Fibroblast of the aortic adventitia (primary cell): ENCODE results near the gene CEP72. TPM values are rescaled to one million over a fixed set of nuclear protein-coding genes. Genes with fewer than 3 reads are reported as not detected.

Experiments used
- DNase-seq: peaks from one replicate; pipeline ENCODE4 v3.0.0-alpha.2; 2010; ENCODE audit warnings: low read depth
- H3K4me3 ChIP-seq: 2 replicates; pipeline ENCODE4 v1.5.1; 2011; ENCODE audit warnings: low read depth, mild to moderate bottlenecking, control low read depth, low read length, moderate library complexity
- CTCF ChIP-seq: IDR thresholded peaks from 2 replicates; pipeline ENCODE4 v1.5.1; 2011; ENCODE audit warnings: mild to moderate bottlenecking, low read length, control low read depth, inconsistent platforms; ENCODE audit not compliant: insufficient read depth
- total RNA-seq: library from RNA; depleted of rRNA; stranded (reverse); fragments of >200 nt; gene quantifications from 2 replicates; pipeline ENCODE4 v1.2.3, GENCODE V29; 2012; ENCODE audit warnings: low replicate concordance

CEP72 gene
- total RNA-seq, 1 donor: 3.5 TPM

- DNase-seq: no peak
- no peak for TF ChIP-seq CTCF
- no peak overlapping the region for H3K4me3 ChIP-seq
Observed at GRCh38 chr5:620586-621180, 8.5 kb downstream of the CEP72 start.

- H3K4me3 ChIP-seq: no peak overlapping the region
- TF ChIP-seq CTCF: no peak
- DNase-seq: no peak
Observed at GRCh38 chr5:621341-621761, 9.2 kb downstream of the CEP72 start.

GRCh38 chr5:622359-622758 lies 10.2 kb downstream of the CEP72 start:
- TF ChIP-seq CTCF: no peak
- H3K4me3 ChIP-seq: no peak overlapping the region
- DNase-seq: no peak

GRCh38 chr5:622946-623522 lies 10.9 kb downstream of the CEP72 start:
- DNase-seq: no peak
- no peak for TF ChIP-seq CTCF

GRCh38 chr5:623531-623930 lies 11.4 kb downstream of the CEP72 start:
- DNase-seq: no peak
- H3K4me3 ChIP-seq: no peak overlapping the region
- TF ChIP-seq CTCF: no peak

More at GRCh38 chr5:622946-623522, 10.9 kb downstream of the CEP72 start:
- H3K4me3 ChIP-seq: no peak overlapping the region

GRCh38 chr5:624118-624950 lies 12.2 kb downstream of the CEP72 start:
- TF ChIP-seq CTCF: no peak
- no peak overlapping the region for H3K4me3 ChIP-seq
- no peak for DNase-seq
